GM23338 (cell line): ENCODE measurements around the gene XIRP2. TPM values are rescaled to one million over a fixed set of nuclear protein-coding genes. Genes with fewer than 3 reads are reported as not detected.

Source experiments
- ATAC-seq: fragments of 200-7000 bp; cut with Tn5 transposase; 3 replicates; pipeline ENCODE4 v1.9.1; 2020
- DNase-seq: peaks from one replicate; pipeline ENCODE4 v3.0.0-alpha.2; 2015; ENCODE audit warnings: low spot score
- H2AFZ ChIP-seq: fragments of 200-600 bp; sonication (generic); 2 replicates; pipeline ENCODE4 v1.8.0; 2016; ENCODE audit warnings: antibody characterized with exemption, mild to moderate bottlenecking, moderate library complexity
- H3F3A ChIP-seq: fragments of 200-600 bp; sonication (generic); replicated peaks from 2 replicates; pipeline ENCODE4 v1.8.0; 2017; ENCODE audit warnings: antibody characterized with exemption, mixed run types, low read depth
- H3K27ac ChIP-seq: fragments of 200-600 bp; sonication (generic); 2 replicates; pipeline ENCODE4 v1.6.1; 2016; ENCODE audit warnings: low read depth
- H3K27me3 ChIP-seq: fragments of 200-600 bp; sonication (generic); 2 replicates; pipeline ENCODE4 v1.8.0; 2016; ENCODE audit warnings: mild to moderate bottlenecking, mixed run types, moderate library complexity; ENCODE audit not compliant: insufficient read depth
- H3K36me3 ChIP-seq: fragments of 200-600 bp; sonication (generic); 2 replicates; pipeline ENCODE4 v1.8.0; 2016; ENCODE audit warnings: mild to moderate bottlenecking; ENCODE audit not compliant: insufficient read depth
- H3K4me1 ChIP-seq: fragments of 200-600 bp; sonication (generic); 2 replicates; pipeline ENCODE4 v1.8.0; 2016; ENCODE audit warnings: mild to moderate bottlenecking, moderate library complexity; ENCODE audit not compliant: insufficient read depth
- H3K4me2 ChIP-seq: fragments of 200-600 bp; sonication (generic); 2 replicates; pipeline ENCODE4 v1.7.1; 2017; ENCODE audit warnings: mixed run types
- H3K4me3 ChIP-seq: fragments of 200-600 bp; sonication (generic); 2 replicates; pipeline ENCODE4 v1.6.1; 2016; ENCODE audit warnings: mixed run types
- H3K79me2 ChIP-seq: fragments of 200-600 bp; sonication (generic); replicated peaks from 2 replicates; pipeline ENCODE4 v1.8.0; 2017; ENCODE audit warnings: mild to moderate bottlenecking; ENCODE audit not compliant: insufficient read depth
- H3K9me2 ChIP-seq: fragments of 200-600 bp; sonication (generic); 2 replicates; pipeline ENCODE4 v1.8.0; 2017; ENCODE audit not compliant: insufficient read depth
- H4K20me1 ChIP-seq: fragments of 200-600 bp; sonication (generic); replicated peaks from 2 replicates; pipeline ENCODE4 v1.8.0; 2017; ENCODE audit warnings: mild to moderate bottlenecking; ENCODE audit not compliant: insufficient read depth
- H3K27ac Mint-ChIP-seq: 2 replicates; pipeline ENCODE4 v1.8.0; 2020; ENCODE audit warnings: inconsistent platforms, mild to moderate bottlenecking, moderate library complexity, mixed read lengths
- H3K27me3 Mint-ChIP-seq: 3 replicates; pipeline ENCODE4 v1.8.0; 2022; ENCODE audit warnings: low read depth, mild to moderate bottlenecking, moderate library complexity, mixed read lengths, inconsistent platforms; ENCODE audit not compliant: insufficient read depth, poor library complexity
- H3K36me3 Mint-ChIP-seq: 3 replicates; pipeline ENCODE4 v1.8.0; 2021; ENCODE audit warnings: low read depth, mild to moderate bottlenecking, inconsistent platforms, moderate library complexity, mixed read lengths
- H3K4me1 Mint-ChIP-seq: 3 replicates; pipeline ENCODE4 v1.8.0; 2020; ENCODE audit warnings: mild to moderate bottlenecking, inconsistent platforms, mixed read lengths
- H3K4me3 Mint-ChIP-seq: 3 replicates; pipeline ENCODE4 v1.8.0; 2021; ENCODE audit warnings: moderate library complexity, mild to moderate bottlenecking, inconsistent platforms, mixed read lengths
- H3K9me3 Mint-ChIP-seq: 3 replicates; pipeline ENCODE4 v1.8.0; 2020; ENCODE audit warnings: moderate library complexity, mild to moderate bottlenecking, inconsistent platforms, mixed read lengths
- CREB1 ChIP-seq: fragments of 250-450 bp; sonication (Bioruptor Pico); IDR thresholded peaks from 2 replicates; pipeline ENCODE4 v1.5.0; 2020; ENCODE audit warnings: low read depth, mild to moderate bottlenecking, moderate library complexity
- CTCF ChIP-seq, 2 experiments: fragments of 200-600 bp in 1 of 2; sonication (generic) in 1 of 2; conservative IDR thresholded peaks; 2 replicates each; pipeline versions ENCODE4 v1.5.1 to v1.6.1; 2016 to 2017; ENCODE audit warnings: antibody characterized with exemption in 2 of 2, low read depth in 2 of 2, mild to moderate bottlenecking in 2 of 2, moderate library complexity in 1 of 2
- ETS1 ChIP-seq: IDR thresholded peaks from 2 replicates; pipeline ENCODE4 v1.6.1; 2016; ENCODE audit warnings: antibody characterized with exemption
- EZH2 ChIP-seq: fragments of 200-600 bp; sonication (generic); IDR thresholded peaks from one replicate; pipeline ENCODE4 v1.8.0; 2017; ENCODE audit warnings: antibody characterized with exemption, mild to moderate bottlenecking, low read depth; ENCODE audit not compliant: unreplicated experiment
- EZH2phosphoT487 ChIP-seq: fragments of 200-600 bp; sonication (generic); IDR thresholded peaks from one replicate; pipeline ENCODE4 v1.8.1; 2018; ENCODE audit warnings: antibody characterized with exemption; ENCODE audit not compliant: unreplicated experiment
- JUNB ChIP-seq: IDR thresholded peaks from one replicate; pipeline ENCODE4 v1.6.1; 2016; ENCODE audit warnings: antibody characterized with exemption; ENCODE audit not compliant: unreplicated experiment
- NANOG ChIP-seq: IDR thresholded peaks from 2 replicates; pipeline ENCODE4 v1.6.1; 2016; ENCODE audit warnings: antibody characterized with exemption, borderline replicate concordance
- POLR2AphosphoS5 ChIP-seq: IDR thresholded peaks from 2 replicates; pipeline ENCODE4 v1.6.1; 2016; ENCODE audit warnings: antibody characterized with exemption, low read depth
- REST ChIP-seq: IDR thresholded peaks from one replicate; pipeline ENCODE4 v1.6.1; 2018; ENCODE audit warnings: antibody characterized with exemption; ENCODE audit not compliant: unreplicated experiment
- STAT1 ChIP-seq: IDR thresholded peaks from one replicate; pipeline ENCODE4 v1.6.1; 2016; ENCODE audit warnings: antibody characterized with exemption; ENCODE audit not compliant: unreplicated experiment
- ZNF114 ChIP-seq: fragments of 250-450 bp; sonication (Bioruptor Pico); IDR thresholded peaks from 2 replicates; pipeline ENCODE4 v1.5.0; 2020; ENCODE audit warnings: mild to moderate bottlenecking, moderate library complexity
- ZNF331 ChIP-seq: fragments of 250-450 bp; sonication (Bioruptor Pico); IDR thresholded peaks from 2 replicates; pipeline ENCODE4 v1.5.0; 2020; ENCODE audit warnings: low read depth, mild to moderate bottlenecking, moderate library complexity
- ZNF462 ChIP-seq: fragments of 250-450 bp; sonication (Bioruptor Pico); IDR thresholded peaks from 2 replicates; pipeline ENCODE4 v1.5.0; 2020; ENCODE audit warnings: mild to moderate bottlenecking, moderate library complexity
- polyA plus RNA-seq: library from polyadenylated mRNA; unstranded; fragments of >200 nt; fragmentation: Nextera tagmentation; extraction: Ambion mirVana; gene quantifications from 2 replicates; pipeline ENCODE4 v1.2.1, GENCODE V29; 2016
- total RNA-seq: library from RNA; depleted of rRNA; stranded (reverse); fragments of >200 nt; shearing (Covaris generic); gene quantifications from 2 replicates; pipeline ENCODE4 v1.2.3, GENCODE V29; 2014

The XIRP2 gene
- total and polyA plus RNA-seq, 2 experiments from 2014 or later: 0.17 to 0.31 TPM

- Mint-ChIP-seq H3K36me3 (no peaks in the 10 kb centered on the region), H3K27me3 (no peaks in the 10 kb centered on the region), H3K4me1 (no peaks in the 10 kb centered on the region), H3K9me3 (peaks cover 3% of the 10 kb centered on the region; the same call in 2 of the 3 replicates), H3K27ac (no peak overlapping the region), H3K4me3 (no peak overlapping the region)
- Histone ChIP-seq H3K27me3 (no peaks in the 10 kb centered on the region), H4K20me1 (no peaks in the 10 kb centered on the region), H3K9me2 (no peaks in the 10 kb centered on the region), H3K27ac (no peak overlapping the region), H2AFZ (no peak overlapping the region), H3K4me3 (no peak overlapping the region), H3F3A (no peaks in the 10 kb centered on the region), H3K36me3 (no peaks in the 10 kb centered on the region), H3K4me1 (no peaks in the 10 kb centered on the region), H3K4me2 (no peak overlapping the region), H3K79me2 (no peaks in the 10 kb centered on the region)
- TF ChIP-seq EZH2phosphoT487 (no peak), ZNF462 (CRISPR knock-in tag) (no peak), ETS1 (no peak), ZNF114 (CRISPR knock-in tag) (no peak), REST (no peak), CREB1 (CRISPR knock-in tag) (no peak), ZNF331 (CRISPR knock-in tag) (no peak), POLR2AphosphoS5 (no peak), JUNB (no peak), CTCF (conservative IDR thresholded peaks at IDR 0.05; ENCODE audit: low read depth in 2 of 2) (no peak), EZH2 (no peak), NANOG (no peak), STAT1 (no peak)
- ATAC-seq: no peak
- no peak for DNase-seq
These were observed 215.5 kb downstream of the XIRP2 start for GRCh38 chr2:167103757-167104133.
